ENCODE results near the gene FGF7. TPM values are rescaled to one million over a fixed set of nuclear protein-coding genes. Genes with fewer than 3 reads are reported as not detected.

Gene FGF7
- total RNA-seq, 3 donors from 2014 or later (not counting 1 experiment from before 2014, with no cell fraction given), result not detected

DNA sequence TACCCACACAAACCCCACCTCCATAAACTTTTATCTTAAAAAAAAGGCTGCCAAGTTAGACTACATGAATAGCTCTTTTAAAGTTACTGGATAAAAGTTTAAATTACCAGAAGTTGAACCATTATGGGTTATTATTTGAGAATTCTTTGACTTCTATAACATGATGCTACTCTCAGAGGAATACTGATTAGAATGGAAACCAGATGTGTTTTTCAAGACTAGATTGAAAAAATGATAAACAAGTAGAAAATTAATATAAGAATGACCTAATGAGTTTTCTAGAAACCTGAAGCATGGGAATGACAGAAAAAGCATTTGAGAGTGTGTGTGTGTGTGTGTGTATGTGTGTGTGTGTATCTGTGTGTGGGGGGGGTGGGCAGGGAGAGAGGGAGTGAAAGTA lies 12.4 kb upstream of the FGF7 start:
- H3K27me3 Mint-ChIP-seq (ENCODE audit: low read depth in 2 of 2), result peaks cover 14 to 30% of the 10 kb centered on the region in 2 donors
- no peak for ATAC-seq
- Histone ChIP-seq H3K9me3 (ENCODE audit: control insufficient read depth, insufficient read depth, low read length) (no peaks in the 10 kb centered on the region), H3K27ac (ENCODE audit: low read length) (no peak overlapping the region), H3K36me3 (ENCODE audit: control insufficient read depth, insufficient read depth, low read length) (no peaks in the 10 kb centered on the region), H3K27me3 (ENCODE audit: control insufficient read depth, insufficient read depth, low read length) (no peaks in the 10 kb centered on the region), H3K4me1 (ENCODE audit: control insufficient read depth, insufficient read depth, low read length) (no peaks in the 10 kb centered on the region), H3K4me3 (ENCODE audit: low read length) (no peak overlapping the region)
- no peak overlapping the region for H3K27ac Mint-ChIP-seq
- no peak overlapping the region for H3K4me3 Mint-ChIP-seq
- no peak for DNase-seq
- TF ChIP-seq, protein P1, sequence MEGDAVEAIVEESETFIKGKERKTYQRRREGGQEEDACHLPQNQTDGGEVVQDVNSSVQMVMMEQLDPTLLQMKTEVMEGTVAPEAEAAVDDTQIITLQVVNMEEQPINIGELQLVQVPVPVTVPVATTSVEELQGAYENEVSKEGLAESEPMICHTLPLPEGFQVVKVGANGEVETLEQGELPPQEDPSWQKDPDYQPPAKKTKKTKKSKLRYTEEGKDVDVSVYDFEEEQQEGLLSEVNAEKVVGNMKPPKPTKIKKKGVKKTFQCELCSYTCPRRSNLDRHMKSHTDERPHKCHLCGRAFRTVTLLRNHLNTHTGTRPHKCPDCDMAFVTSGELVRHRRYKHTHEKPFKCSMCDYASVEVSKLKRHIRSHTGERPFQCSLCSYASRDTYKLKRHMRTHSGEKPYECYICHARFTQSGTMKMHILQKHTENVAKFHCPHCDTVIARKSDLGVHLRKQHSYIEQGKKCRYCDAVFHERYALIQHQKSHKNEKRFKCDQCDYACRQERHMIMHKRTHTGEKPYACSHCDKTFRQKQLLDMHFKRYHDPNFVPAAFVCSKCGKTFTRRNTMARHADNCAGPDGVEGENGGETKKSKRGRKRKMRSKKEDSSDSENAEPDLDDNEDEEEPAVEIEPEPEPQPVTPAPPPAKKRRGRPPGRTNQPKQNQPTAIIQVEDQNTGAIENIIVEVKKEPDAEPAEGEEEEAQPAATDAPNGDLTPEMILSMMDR (IDR thresholded peaks at IDR 0.05), result no peak
- H3K4me1 Mint-ChIP-seq, result no peaks in the 10 kb centered on the region
- no peaks in the 10 kb centered on the region for H3K36me3 Mint-ChIP-seq
- intact Hi-C loops (cut with micrococcal nuclease), result no loop called here
- no peaks in the 10 kb centered on the region for H3K9me3 Mint-ChIP-seq

DNA sequence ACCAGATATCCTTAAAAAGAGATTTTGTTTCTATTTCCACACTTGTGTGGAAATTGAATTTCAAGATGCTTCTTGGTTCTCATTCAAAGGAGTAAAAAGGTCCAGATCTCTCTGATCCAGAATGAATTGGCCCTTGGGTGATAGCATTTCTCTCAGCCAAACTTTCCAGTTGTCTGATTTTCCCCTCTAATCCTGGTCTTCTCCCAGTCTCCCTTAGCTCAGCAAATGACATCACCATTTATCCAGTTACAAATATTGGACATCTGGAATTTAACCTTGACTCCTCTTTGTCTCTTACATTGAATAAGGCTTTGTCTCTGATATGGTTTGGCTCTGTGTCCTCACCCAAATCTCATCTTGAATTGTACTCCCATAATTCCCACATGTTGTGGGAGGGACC lies 10.2 kb upstream of the FGF7 start:
- Histone ChIP-seq H3K4me3 (ENCODE audit: low read length) (no peak overlapping the region), H3K36me3 (ENCODE audit: control insufficient read depth, insufficient read depth, low read length) (no peaks in the 10 kb centered on the region), H3K4me1 (ENCODE audit: control insufficient read depth, insufficient read depth, low read length) (no peaks in the 10 kb centered on the region), H3K9me3 (ENCODE audit: control insufficient read depth, insufficient read depth, low read length) (no peaks in the 10 kb centered on the region), H3K27ac (ENCODE audit: low read length) (no peak overlapping the region), H3K27me3 (ENCODE audit: control insufficient read depth, insufficient read depth, low read length) (no peaks in the 10 kb centered on the region)
- ATAC-seq, result no peak
- DNase-seq, result no peak
- TF ChIP-seq, protein P1 (IDR thresholded peaks at IDR 0.05), result no peak
- no peak overlapping the region for H3K4me3 Mint-ChIP-seq
- peaks cover 18 to 37% of the 10 kb centered on the region in 2 donors for H3K27me3 Mint-ChIP-seq (ENCODE audit: low read depth in 2 of 2)
- no peaks in the 10 kb centered on the region for H3K4me1 Mint-ChIP-seq
- H3K9me3 Mint-ChIP-seq, result no peaks in the 10 kb centered on the region
- H3K27ac Mint-ChIP-seq, result no peak overlapping the region
- intact Hi-C loops (cut with micrococcal nuclease), result no loop called here
- H3K36me3 Mint-ChIP-seq, result no peaks in the 10 kb centered on the region

DNA sequence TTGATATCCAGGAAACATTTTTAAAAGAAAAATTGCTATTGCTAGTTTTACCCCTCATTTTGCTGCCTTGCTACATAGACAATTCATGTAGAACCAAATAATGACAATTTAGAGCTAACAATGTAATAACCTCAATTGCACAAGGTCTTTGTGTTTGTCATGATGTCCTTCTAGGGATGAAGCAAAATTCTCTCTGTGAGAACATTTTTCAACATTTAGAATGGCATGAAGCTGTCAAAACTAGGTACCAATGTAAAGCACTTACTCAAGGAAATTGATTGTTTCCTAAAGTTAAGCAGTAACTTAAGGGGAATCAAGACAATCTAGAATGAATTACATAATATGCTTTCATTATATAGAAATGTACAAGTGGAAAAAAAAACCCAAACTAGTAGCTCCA lies 7.9 kb upstream of the FGF7 start:
- Histone ChIP-seq H3K4me3 (ENCODE audit: low read length) (no peak overlapping the region), H3K36me3 (ENCODE audit: control insufficient read depth, insufficient read depth, low read length) (no peaks in the 10 kb centered on the region), H3K27me3 (ENCODE audit: control insufficient read depth, insufficient read depth, low read length) (no peaks in the 10 kb centered on the region), H3K27ac (ENCODE audit: low read length) (no peak overlapping the region), H3K9me3 (ENCODE audit: control insufficient read depth, insufficient read depth, low read length) (no peaks in the 10 kb centered on the region), H3K4me1 (ENCODE audit: control insufficient read depth, insufficient read depth, low read length) (no peaks in the 10 kb centered on the region)
- H3K27me3 Mint-ChIP-seq (ENCODE audit: low read depth in 2 of 2), result peaks cover 14 to 39% of the 10 kb centered on the region in 2 donors
- no peak overlapping the region for H3K27ac Mint-ChIP-seq
- intact Hi-C loops (cut with micrococcal nuclease), result no loop called here
- no peaks in the 10 kb centered on the region for H3K36me3 Mint-ChIP-seq
- no peak for ATAC-seq
- no peaks in the 10 kb centered on the region for H3K4me1 Mint-ChIP-seq
- H3K4me3 Mint-ChIP-seq, result no peak overlapping the region
- no peaks in the 10 kb centered on the region for H3K9me3 Mint-ChIP-seq
- TF ChIP-seq, protein P1 (IDR thresholded peaks at IDR 0.05), result no peak
- no peak for DNase-seq

DNA sequence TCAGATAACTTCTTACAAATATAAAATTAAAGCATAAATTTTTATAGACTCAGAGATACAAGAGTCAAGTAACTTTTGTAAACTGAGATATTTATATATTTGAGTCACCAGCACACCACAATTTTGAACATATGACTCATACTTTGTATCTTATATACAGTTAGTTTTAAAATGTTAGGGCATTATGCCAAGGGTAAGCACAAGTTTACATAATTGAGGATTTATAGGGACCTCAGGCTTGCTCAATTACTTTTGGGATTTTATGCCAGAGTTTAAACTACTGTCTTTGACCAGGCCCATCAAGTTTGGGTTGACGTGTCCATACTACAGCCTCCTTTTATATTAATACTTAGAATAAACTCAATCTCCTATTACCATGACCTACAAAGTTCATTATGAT lies 7.4 kb upstream of the FGF7 start:
- Mint-ChIP-seq H3K27me3 (ENCODE audit: low read depth in 2 of 2) (peaks cover 13 to 34% of the 10 kb centered on the region in 2 donors), H3K9me3 (no peaks in the 10 kb centered on the region), H3K36me3 (no peaks in the 10 kb centered on the region), H3K4me1 (no peaks in the 10 kb centered on the region), H3K27ac (no peak overlapping the region), H3K4me3 (no peak overlapping the region)
- H3K9me3 ChIP-seq (ENCODE audit: control insufficient read depth, insufficient read depth, low read length), result no peaks in the 10 kb centered on the region
- no peaks in the 10 kb centered on the region for H3K4me1 ChIP-seq (ENCODE audit: control insufficient read depth, insufficient read depth, low read length)
- ATAC-seq, result no peak
- 100% methylated on average over 1 of the region's 1 CpG for WGBS (ENCODE audit: insufficient coverage)
- TF ChIP-seq, protein P1 (IDR thresholded peaks at IDR 0.05), result no peak
- no peak for DNase-seq
- H3K36me3 ChIP-seq (ENCODE audit: control insufficient read depth, insufficient read depth, low read length), result no peaks in the 10 kb centered on the region
- no peaks in the 10 kb centered on the region for H3K27me3 ChIP-seq (ENCODE audit: control insufficient read depth, insufficient read depth, low read length)
- intact Hi-C loops (cut with micrococcal nuclease), result no loop called here
- no peak overlapping the region for H3K4me3 ChIP-seq (ENCODE audit: low read length)
- H3K27ac ChIP-seq (ENCODE audit: low read length), result no peak overlapping the region

Measured in natural killer cell (primary cell).